ENCODE data around the gene DPYSL4.
A peak's percentile ranks its signal among the peaks of the same experiment; 100 is the strongest.

DPYSL4 gene

GRCh38 chr10:132179551-132180392 lies 7.0 kb upstream of the DPYSL4 start:
- no peak for DNase-seq

- no peak for DNase-seq
Measured at GRCh38 chr10:132180736-132181135, 6.0 kb upstream of the DPYSL4 start.

- DNase-seq, result no peak
Measured at GRCh38 chr10:132181691-132182425, 4.9 kb upstream of the DPYSL4 start.

GRCh38 chr10:132182591-132182990 lies 4.2 kb upstream of the DPYSL4 start:
- no peak for DNase-seq

- DNase-seq, result no peak
Measured at GRCh38 chr10:132183046-132183445, 3.7 kb upstream of the DPYSL4 start.

- no peak for DNase-seq
Measured at GRCh38 chr10:132184816-132185593, 1.7 kb upstream of the DPYSL4 start.

GRCh38 chr10:132185601-132186487 lies 904 bp upstream of the DPYSL4 start:
- DNase-seq, result peak; percentile 45

DNA sequence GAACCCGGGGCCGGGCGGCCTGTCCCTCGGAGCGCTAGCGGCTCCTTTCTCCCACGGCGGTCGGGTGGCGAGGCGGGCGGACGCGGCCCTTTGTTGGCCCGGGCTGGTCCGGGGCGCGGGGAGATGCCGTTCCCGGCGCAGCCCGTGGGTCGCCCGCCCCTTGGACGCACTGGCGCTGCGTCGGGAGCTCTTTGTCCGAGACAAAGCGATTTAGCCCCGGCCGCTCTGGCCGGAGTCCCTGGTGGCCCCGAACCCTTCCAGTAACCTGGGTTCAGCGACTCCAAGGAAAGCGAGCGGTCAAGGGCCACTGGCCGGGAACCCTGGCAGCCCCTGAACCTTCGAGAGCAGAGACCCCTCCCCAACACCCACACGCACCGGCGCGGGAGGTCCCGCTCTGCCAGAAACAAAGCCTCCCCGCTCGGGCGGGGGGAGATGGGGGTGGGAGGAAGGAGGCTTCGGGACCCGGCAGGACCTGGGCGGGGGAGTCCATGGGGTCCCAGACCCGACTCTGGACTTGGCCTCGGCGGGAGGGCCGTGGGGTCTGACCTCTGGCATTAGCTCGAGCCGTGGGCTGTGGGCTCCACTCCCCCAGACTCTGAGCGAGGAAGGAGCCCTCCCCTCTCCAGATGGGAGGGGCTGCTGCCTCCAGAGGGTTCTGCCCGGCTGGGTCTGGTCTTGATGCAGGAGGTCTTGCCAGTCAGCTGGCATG lies 836 bp downstream of the DPYSL4 start:
- DNase-seq, result no peak

DNA sequence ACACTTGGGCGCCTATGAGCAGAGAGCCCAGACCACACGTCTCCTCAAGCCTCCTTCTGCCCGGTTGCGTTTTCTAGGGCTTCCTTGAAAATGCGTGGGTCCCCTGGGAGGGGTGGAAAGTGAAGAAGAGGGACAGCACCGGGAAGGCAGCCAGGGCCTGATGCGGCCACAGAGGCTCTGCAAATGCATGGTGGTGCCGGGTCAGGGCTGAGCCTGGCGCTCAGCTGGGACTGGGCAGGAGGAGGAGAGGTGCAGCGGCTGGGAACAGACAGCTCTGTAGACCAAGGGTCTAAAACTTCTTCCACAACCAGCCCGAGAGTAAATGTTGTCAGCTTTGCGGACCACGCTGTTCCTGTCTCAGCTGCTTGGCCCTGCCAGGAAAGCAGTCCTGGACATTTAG lies 1.6 kb downstream of the DPYSL4 start:
- no peak for DNase-seq

GRCh38 chr10:132189016-132189415 lies 2.3 kb downstream of the DPYSL4 start:
- no peak for DNase-seq

- no peak for DNase-seq
Measured at GRCh38 chr10:132189810-132190422, 3.2 kb downstream of the DPYSL4 start.

DNA sequence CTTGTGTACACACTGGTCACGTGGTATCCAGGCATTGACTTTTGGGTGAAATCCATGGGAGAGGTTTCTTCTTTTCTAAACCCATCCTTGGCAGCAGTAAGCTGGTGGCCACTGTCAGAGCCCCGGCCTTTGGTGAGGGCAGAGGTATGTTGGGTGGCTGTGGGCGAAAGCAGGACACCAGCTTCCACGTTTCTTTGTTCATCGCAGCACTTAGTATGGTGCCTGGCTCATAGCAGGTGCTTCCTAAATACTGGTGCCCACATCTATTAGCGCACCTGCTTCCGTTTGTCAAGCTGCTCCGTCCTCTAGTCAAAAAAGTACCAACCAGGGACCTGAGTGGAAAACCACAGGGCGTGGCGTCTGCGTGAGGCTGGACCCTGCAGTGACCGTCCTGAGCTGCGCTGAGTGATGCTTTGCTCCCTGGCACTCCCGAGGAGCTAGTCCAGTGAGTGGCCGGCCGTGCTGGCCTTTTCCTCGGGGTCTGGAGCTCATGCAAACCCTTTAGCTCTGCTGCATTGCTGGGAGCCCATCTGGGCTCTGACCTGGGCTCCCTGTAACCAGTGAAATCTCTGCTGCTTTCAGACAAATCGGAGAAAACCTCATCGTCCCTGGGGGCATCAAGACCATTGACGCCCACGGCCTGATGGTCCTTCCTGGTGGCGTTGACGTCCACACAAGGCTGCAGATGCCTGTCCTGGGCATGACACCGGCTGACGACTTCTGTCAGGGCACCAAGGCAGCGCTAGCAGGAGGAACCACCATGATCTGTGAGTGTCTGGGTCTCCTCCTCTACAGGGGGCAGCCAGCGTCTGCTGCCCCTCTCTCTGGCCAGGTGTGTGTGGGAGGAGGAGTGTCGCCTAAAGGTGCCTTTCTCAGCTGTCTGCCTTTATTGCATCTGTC lies 5.6 kb downstream of the DPYSL4 start:
- no peak for DNase-seq

- DNase-seq, result no peak
Measured at GRCh38 chr10:132192991-132193665, 6.4 kb downstream of the DPYSL4 start.

- no peak for DNase-seq
Measured at GRCh38 chr10:132193907-132194552, 7.3 kb downstream of the DPYSL4 start.

DNA sequence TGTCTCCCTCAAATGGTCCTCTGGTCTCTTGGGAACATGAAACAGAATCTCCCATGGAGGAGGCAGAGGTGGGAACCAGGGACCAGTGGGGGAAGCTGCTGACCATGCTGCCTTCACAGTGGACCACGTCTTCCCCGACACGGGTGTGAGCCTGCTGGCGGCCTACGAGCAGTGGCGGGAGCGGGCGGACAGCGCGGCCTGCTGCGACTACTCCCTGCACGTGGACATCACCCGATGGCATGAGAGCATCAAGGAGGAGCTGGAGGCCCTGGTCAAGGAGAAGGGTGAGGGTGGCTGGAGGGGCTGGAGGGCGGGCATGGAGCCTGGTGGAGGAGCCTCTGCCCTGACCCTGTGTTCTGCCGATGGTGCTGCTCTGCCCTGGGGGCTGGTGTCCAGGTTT lies 8.0 kb downstream of the DPYSL4 start:
- no peak for DNase-seq

DNA sequence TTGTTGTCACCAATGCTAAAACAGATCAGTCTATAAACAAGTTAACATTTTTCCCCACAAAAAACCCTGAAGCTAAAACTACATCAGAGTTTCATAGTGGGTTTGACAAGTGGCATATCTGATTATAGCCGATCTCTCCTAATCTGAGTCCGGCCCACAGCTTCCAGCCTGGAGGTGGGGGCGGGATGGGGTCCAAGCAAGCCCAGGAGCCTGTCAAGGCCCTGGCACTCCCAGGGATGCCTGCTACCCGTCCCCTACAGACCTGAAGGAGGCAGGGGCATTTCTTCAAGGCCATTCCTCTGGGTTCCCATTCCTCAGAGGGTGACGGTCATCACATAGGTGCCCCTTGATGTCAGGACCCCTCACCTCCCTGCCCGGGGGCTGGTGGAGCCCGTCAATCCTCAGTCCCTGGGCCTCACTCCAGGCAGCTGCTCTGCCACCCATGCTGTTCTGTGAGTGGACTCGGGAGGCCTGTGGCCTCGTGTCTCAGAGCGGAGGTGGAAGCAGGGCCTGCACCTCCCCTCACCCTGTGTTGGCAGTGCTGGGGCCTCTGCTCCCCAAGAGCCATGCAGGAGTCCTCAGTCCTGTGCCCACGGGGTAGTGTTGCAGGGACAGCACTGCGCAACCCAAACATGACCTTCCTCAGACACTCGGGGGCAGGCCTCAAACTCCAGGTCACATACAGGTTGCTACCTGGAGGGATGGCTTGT lies 8.8 kb downstream of the DPYSL4 start:
- no peak for DNase-seq

DNA sequence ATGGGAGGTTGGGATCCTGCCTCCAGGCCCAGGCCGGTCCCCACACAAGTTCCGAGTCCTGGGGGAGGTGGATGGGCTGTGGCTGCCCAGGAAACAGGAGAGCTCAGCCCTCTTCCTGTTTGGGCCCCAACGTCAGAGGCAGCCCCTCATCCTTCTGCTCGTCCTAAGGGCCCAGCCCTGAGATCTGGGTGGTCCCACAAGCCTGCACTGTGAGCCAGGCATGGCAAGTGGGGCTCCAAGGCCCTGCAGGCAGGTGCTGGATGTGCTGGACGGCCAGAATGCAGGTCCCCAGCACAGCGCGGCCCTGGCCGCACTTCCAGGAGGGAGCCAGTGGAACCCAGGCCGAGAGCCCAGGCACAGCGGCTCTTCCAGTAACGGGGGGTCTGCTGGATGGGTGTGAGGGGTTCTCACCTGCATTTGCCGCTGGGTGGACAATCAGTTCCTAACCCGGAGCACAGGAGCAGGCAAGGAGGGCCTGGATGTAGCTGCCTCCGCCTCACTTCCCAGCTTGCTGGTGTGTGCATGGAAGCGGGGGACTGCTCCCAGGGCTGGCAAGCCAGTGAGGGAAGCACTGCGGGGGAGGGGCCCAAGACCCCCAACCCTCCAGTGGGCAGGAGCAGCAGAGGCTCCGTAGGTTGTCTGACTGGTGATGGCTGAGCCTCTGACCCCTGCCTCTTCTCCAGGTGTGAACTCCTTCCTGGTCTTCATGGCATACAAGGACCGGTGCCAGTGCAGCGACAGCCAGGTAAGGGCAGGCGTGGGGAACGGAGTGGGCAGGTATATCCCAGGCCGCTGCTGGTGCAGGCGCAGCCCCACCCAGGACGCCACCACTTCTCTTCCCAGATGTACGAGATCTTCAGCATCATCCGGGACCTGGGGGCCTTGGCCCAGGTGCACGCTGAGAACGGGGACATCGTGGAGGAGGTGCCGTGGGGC lies 9.7 kb downstream of the DPYSL4 start:
- no peak for DNase-seq

All from CD4-positive, alpha-beta T cell treated with Interferon gamma for 1 hour (primary cell).